NCI-H1694 treated with DMSO at 0.1 percent for 48 hours (cell line): ENCODE results near the gene KLK6.
"Not testable (repeated sequence)": the region's sequence is repeated elsewhere in the genome, so short reads cannot be mapped to it uniquely, and the experiment has no call there.

Experiments
- DNase-seq: peaks from one replicate; lab custom pipeline; 2025; lab: John Stamatoyannopoulos, UW

The KLK6 gene

GRCh38 chr19:50992666-50993035 is 23.3 kb upstream of the KLK6 start:
- no peak for DNase-seq

DNA sequence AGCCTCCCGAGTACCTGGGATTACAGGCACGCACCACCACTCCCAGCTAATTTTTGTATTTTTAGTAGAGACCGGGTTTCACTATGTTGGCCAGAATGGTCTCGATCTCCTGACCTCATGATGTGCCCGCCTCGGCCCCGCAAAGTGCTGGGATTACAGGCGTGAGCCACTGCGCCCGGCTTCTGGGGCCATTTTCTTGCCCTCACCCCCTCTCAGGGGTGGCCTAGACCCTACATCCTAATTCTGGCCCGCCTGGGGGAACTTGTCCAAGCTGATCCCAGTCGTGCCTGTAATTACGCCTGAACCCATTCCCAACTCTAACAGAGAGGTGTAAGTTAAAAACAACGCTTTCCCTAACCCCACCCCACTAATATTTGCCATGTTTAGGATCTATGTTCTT is 15.0 kb upstream of the KLK6 start:
- not testable (repeated sequence) for DNase-seq

DNA sequence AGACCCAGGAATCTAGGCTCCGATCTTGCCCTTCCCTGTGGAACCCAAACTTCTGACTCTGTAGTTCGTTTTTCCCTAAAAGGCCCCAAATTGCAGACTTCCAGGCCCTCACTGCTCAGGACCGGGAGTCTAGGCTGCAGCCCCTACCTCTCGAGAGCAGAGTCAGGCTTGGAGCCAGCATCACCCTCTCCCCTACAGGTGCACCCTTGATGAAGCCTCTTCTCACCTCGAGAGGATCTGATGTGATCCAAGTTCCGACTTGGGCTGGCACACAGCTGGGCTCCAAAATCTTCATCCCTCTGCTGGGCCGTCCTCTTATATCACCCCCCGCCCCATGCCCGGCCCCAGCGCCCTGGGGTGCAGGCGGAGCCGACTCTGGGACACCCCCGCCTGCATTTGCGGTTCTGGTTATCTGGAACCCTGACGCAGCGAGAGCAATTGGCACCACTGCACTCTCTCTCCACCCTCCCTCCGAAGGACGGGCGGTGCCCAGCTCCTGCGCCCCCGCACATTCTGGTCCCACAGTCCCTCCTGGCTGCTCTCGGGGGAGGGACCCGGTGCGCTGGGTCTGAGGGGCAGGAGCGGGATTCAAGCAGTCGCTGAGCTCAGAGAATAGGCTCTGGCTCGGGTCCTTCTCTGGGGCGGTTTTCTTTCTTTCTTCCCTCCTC is 14.4 kb upstream of the KLK6 start, which contains the start of gene KLK7:
TSS of gene KLK7 (minus strand) at position 293 of the 668 bp plus-strand sequence. CDS start 1,518 bp downstream, outside the sequence.
- no peak for DNase-seq

GRCh38 chr19:50982186-50982585 is 12.8 kb upstream of the KLK6 start:
- no peak for DNase-seq

DNA sequence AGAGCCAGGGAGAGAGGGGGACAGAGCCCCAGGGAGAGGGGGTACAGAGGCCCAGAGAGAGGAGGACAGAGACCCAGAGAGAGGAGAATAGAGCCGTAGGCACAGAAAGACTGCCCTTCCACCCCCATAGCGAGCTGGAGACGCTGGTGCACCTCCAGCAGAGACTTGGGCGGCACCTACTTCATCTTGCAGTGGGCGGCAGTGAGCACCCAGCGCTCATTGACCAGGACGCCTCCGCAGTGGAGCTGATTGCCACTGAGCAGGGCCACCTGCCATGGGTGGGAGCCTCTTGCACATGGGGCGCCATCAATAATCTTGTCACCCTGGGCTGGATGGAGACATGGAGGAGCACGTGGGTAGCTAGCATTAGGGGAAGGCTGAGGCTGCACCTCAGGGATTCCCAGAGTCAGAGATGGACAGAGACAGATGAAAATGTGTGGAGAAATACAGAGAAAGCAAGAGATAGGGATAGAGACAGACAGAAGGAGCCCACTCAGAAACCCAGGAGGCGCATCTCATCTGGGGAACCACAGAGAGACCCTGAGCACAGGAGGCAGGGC is 12.3 kb upstream of the KLK6 start:
- no peak for DNase-seq

GRCh38 chr19:50980208-50980607 is 10.8 kb upstream of the KLK6 start:
- no peak for DNase-seq

DNA sequence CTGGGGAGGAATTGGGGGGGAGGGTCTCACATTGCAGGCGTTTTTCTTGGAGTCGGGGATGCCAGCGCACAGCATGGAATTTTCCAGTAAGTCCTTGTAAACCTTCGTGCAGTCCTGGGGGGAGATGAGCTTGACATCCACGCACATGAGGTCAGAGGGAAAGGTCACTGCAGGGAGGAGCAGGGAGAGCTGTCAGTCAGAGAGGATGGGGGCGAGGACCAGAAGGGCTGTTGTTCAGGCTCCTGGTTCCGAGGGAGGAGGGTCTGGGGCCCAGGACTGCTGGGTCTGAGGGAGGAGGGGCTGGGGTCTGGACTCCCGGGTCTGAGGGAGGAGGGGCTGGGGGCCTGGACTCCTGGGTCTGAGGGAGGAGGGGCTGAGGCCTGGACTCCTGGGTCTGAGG is 10.4 kb upstream of the KLK6 start:
- no peak for DNase-seq

DNA sequence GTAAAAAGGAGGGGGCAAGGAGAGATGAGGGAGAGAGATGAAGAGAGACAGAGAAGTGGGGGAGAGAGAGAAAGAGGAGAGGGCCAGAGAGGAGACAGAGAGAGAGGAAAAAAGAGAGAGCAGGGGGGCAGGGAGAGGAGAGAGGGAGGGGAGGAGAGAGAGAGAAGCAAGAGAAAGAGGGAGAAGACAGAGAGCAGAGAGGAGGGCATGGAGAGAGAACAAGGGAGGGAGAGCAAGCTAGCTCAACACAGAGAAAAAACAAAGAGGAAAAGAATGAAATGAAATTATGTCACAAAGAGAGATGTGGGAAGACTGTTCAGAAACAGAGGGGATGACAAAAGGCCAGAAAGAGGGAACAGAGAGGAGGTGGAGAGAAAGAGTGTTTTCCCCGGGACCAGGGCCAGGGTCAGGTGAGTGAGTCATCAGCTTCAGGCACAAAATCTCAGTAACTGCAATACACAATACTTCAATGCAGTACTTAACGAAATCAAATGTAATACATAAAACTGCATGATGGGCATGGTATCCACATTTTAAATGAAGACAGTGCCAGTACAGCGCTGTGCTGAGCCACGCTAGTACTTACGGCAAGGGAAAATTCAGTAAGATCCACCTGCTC is 9.5 kb upstream of the KLK6 start:
- no peak for DNase-seq

DNA sequence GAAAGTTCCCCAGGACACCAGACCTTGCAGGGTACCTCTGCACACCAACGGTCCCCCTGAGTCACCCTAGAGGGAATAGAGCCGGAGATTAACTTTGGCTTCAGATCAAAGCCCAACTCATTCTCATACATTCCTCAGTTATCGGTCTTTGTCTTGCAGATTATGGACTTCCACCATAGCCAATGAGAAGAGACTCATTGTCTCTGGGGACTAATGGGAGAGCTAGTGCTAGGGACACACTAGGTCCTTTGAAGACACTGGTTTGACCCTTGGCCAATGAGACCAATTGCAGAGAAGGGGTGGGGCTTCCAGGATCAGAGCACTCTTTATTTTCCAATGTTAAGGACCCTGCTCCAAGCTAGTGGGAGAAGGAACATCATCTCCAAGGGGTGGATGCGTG is 8.2 kb upstream of the KLK6 start:
- DNase-seq: no peak

GRCh38 chr19:50975766-50976165 is 6.4 kb upstream of the KLK6 start:
- DNase-seq: no peak

DNA sequence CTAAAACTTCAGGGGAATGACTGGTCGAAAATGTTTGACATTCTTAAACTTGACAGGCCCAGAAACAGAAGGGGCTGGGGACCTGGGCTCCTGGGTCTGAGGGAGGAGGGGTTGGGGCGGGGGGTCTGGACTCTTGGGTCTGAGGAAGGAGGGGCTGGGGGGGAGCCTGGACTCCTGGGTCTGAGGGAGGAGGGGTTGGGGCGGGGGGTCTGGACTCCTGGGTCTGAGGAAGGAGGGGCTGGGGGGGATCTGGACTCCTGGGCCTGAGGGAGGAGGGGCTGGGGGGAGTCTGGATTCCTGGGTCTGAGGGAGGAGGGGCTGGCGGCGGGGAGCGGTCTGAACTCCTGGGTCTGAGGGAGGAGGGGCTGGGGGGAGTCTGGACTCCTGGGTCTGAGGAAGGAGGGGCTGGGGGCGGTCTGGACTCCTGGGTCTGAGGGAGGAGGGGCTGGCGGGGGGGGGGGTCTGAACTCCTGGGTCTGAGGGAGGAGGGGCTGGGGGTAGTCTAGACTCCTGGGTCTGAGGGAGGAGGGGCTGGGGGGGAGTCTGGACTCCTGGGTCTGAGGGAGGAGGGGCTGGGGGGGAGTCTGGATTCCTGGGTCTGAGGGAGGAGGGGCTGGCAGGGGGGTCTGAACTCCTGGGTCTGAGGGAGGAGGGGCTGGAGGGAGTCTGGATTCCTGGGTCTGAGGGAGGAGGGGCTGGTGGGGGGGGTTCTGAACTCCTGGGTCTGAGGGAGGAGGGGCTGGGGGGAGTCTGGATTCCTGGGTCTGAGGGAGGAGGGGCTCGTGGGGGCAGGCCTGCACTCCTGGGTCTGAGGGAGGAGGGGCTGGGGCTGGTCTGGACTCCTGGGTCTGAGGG is 5.5 kb upstream of the KLK6 start:
- DNase-seq: no peak

DNA sequence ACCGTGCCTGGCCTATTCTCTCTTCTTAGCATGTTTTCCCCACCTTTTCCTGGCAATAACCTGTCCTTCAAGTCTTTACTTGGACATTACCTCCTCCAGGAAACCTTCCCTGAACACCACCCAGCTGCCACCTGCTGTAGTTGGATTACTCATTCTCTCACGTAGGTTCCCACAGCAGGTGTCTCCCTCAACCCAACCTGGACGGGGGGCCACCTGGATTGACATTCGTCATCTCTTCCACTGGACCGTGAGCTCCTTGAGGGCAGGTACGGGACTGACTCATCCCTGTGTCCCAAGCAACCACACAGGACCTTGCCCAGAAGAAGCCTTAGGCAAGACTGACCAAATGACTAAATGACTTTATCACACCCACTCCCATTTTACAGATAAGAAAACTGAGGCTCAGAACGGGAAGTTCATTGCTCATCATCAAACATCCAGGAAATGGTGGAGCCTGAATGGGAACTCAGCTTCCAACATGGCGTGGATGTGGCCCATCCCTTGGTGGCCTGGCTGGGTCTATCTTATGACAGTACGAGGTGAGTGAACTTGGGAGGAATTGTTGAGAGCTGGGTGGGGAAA is 3.5 kb upstream of the KLK6 start:
- no peak for DNase-seq

- not testable (repeated sequence) for DNase-seq
Observed at GRCh38 chr19:50969810-50970209, 419 bp upstream of the KLK6 start.

DNA sequence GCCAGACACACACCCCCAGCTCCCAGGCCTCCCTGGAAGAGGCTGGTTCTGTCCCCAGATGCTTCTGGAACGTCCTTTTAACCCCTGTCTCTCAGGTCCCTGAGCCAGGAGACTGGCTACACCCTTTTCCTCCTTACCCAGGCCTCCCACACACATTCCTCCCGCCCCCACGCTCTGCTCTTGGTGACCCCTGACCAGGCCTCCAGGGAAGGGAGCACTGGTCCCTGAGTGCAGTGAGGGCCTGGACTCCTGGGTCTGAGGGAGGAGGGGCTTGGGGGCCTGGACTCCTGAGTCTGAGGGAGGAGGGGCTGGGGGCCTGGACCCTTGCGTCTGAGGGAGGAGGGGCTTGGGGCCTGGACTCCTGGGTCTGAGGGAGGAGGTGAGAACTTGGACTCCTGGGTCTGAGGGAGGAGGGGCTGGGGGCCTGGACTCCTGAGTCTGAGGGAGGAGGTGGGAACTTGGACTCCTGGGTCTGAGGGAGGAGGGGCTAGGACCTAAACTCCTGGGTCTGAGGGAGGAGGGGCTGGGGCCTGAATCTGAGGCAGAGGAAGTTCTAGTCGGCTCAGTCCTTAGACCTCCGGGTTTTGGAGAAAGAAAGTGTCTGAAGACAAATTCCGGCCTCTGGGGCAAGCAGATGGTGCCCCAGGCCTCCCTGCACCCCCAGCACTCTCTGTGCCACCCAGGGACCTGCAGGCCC is 527 bp downstream of the KLK6 start:
- DNase-seq: no peak

DNA sequence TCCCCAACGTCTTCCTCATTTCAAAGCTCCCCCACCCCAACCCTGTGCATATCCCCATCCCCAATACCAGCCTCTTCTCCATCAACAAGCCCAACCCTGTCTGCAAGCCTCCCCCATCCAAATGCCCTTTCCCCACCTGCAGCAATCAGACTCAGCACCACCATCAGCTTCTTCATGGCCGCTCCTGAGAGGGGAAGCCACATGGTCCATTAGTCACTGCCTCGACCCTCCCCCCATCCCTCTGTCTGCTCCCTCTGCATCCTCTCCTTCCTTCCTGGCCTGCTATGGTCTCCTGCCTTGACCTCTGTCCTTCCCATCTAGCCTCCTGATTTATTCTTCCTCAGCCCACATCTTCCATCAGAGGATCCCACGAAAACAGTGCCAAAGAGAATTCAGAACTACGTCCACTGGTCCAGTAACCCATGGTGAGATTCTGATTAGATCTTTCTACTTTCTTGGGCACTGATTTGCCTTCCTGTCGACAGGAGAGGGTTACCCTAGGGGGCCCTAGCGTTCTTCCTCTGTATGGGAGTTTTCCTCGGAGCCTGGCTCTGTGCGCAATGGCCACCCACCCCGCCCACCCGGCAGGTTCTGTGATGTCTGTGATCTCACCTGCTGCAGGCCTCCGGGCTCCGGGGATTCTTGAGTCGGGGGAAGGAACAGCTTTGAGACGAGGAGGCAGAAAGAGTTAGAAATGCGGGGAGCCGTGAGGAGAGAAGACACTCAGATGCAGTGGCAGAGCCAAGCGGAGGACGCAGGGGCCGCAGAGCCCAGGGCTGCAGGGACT is 1.3 kb downstream of the KLK6 start:
- no peak for DNase-seq

DNA sequence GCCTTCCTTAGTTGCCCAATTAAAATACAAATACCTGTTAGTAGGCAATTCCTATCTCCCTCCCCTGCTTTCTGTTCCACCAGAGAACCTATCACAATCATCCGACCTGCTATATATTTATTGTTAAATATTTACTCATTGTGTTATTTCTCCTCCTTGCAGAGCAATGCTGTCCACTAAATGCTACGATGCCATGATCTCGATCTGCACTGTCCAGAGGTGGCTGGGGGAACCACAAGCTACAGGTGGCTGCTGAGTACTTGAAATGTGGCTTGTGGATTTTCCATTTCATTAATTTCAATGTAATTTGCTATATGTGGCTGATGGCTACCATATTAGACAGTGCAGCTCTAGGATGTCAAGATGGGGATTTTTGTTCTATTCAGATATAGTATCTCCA is 5.1 kb downstream of the KLK6 start:
- no peak for DNase-seq

DNA sequence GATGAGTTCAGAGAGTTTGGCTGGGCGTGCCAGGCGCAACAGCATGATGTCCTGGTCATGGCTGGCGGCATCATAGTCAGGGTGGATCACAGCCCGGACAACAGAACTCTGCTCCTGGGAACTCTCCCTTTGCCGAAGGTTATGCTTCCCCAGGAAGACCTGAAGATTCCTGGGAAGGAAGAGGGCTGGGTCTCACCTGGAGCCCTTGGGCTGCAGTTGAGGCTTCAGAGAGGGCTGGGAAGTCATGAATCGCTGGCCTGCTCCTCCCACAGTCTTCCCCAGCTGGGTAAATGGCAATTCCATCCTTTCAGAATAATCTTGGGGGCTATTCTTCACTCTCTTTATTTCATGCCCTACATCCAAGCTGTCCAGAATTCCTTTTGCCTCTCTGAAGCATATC is 6.0 kb downstream of the KLK6 start:
- no peak for DNase-seq

GRCh38 chr19:50962245-50962644 is 7.1 kb downstream of the KLK6 start:
- DNase-seq: no peak

- no peak for DNase-seq
Observed at GRCh38 chr19:50959731-50960500, 9.5 kb downstream of the KLK6 start.

GRCh38 chr19:50957587-50957986 is 11.8 kb downstream of the KLK6 start:
- DNase-seq: no peak
